Esophagus muscularis mucosa (tissue), 4 donors: Measurements from ENCODE around the gene AP1B1.

ENCODE experiments used
- CTCF ChIP-seq, 3 experiments: fragments of 200-600 bp in 2 of 3; fragments of 450-650 bp in 1 of 3; sonication (generic) in 2 of 3; IDR thresholded peaks; one replicate each; pipeline ENCODE4 v1.5.1; 2017 to 2019; ENCODE audit warnings: antibody characterized with exemption in 3 of 3, mild to moderate bottlenecking in 2 of 3, moderate library complexity in 1 of 3
- EP300 ChIP-seq: sonication (generic); formaldehyde crosslinking; IDR thresholded peaks from one replicate; pipeline ENCODE4 v1.6.1; 2017; ENCODE audit warnings: antibody characterized with exemption
- POLR2A ChIP-seq: fragments of 450-650 bp; IDR thresholded peaks from one replicate; pipeline ENCODE4 v1.6.1; 2017; ENCODE audit warnings: antibody characterized with exemption, moderate library complexity, mild to moderate bottlenecking, low read depth

- TF ChIP-seq EP300 (no peak), CTCF (IDR thresholded peaks at IDR 0.05) (no peak), POLR2A (no peak)
These were observed 39.4 kb downstream of the AP1B1 start for GRCh38 chr22:29348956-29349355.
